Esophagus (tissue), 2 donors: ENCODE data around the gene TNFRSF1A. TPM values are rescaled to one million over a fixed set of nuclear protein-coding genes. Genes with fewer than 3 reads are reported as not detected.

Source experiments
- H3K27ac ChIP-seq, 2 donors: one replicate each; pipeline ENCODE4 v1.5.1; 2013; ENCODE audit warnings: low read depth in 2 of 2, mild to moderate bottlenecking in 2 of 2, inconsistent platforms in 1 of 2, low read length in 1 of 2, moderate library complexity in 1 of 2
- H3K27me3 ChIP-seq, 2 donors: one replicate each; pipeline ENCODE4 v1.6.1; 2013; ENCODE audit warnings: low read length in 2 of 2, control low read depth in 1 of 2, mild to moderate bottlenecking in 1 of 2; ENCODE audit not compliant: insufficient read depth in 2 of 2, control insufficient read depth in 1 of 2
- H3K36me3 ChIP-seq, 2 donors: one replicate each; pipeline ENCODE4 v1.6.1; 2013; ENCODE audit warnings: low read length in 1 of 2; ENCODE audit not compliant: control insufficient read depth in 2 of 2, insufficient read depth in 2 of 2
- H3K4me1 ChIP-seq, 2 donors: one replicate each; pipeline ENCODE4 v1.6.1; 2013; ENCODE audit warnings: low read length in 1 of 2; ENCODE audit not compliant: control insufficient read depth in 2 of 2, insufficient read depth in 2 of 2
- H3K4me3 ChIP-seq, 2 donors: one replicate each; pipeline ENCODE4 v1.5.1; 2013; ENCODE audit warnings: low read length in 2 of 2, mild to moderate bottlenecking in 2 of 2, low read depth in 1 of 2, moderate library complexity in 1 of 2
- H3K9me3 ChIP-seq, 2 donors: one replicate each; pipeline ENCODE4 v1.6.1; 2013; ENCODE audit warnings: mild to moderate bottlenecking in 2 of 2, low read depth in 1 of 2, low read length in 1 of 2, moderate library complexity in 1 of 2; ENCODE audit not compliant: control insufficient read depth in 2 of 2, insufficient read depth in 1 of 2
- WGBS, 2 donors: extraction: QIAGEN DNeasy Blood & Tissue Kit; methylation state at CpG; one replicate each; pipeline ENCODE4 v1.1.7; 2013; 5-methylcytosine and 5-hydroxymethylcytosine counted together
- polyA plus RNA-seq, 2 donors: library from polyadenylated mRNA; stranded (reverse); fragments of 200-250 nt; gene quantifications; one replicate each; pipeline ENCODE4 v1.2.3, GENCODE V29; 2013
- donor health status: healthy with polysubstance abuse.
- donor health status: Bipolar disorder and iron deficiency.

The TNFRSF1A gene
- polyA plus RNA-seq, 2 donors: 41.7 to 71.4 TPM

GRCh38 chr12:6360080-6360571, 18.2 kb upstream of the TNFRSF1A start:
- H3K27ac ChIP-seq: peak overlapping the region in 1 of 2 donors; percentile 57
- peaks cover 0 to 3% of the 10 kb centered on the region in 2 donors for H3K4me1 ChIP-seq
- H3K36me3 ChIP-seq: peaks cover 0 to 14% of the 10 kb centered on the region in 2 donors
- no peaks in the 10 kb centered on the region for H3K9me3 ChIP-seq
- 69 to 83% methylated on average over 7 of the region's 7 CpGs for WGBS, 2 donors
- H3K27me3 ChIP-seq: no peaks in the 10 kb centered on the region
- no peak overlapping the region for H3K4me3 ChIP-seq

GRCh38 chr12:6358881-6359280, 17.0 kb upstream of the TNFRSF1A start:
- Histone ChIP-seq H3K4me3 (no peak overlapping the region), H3K27me3 (no peaks in the 10 kb centered on the region), H3K36me3 (peaks cover 0 to 22% of the 10 kb centered on the region in 2 donors), H3K27ac (no peak overlapping the region), H3K4me1 (peaks cover 0 to 3% of the 10 kb centered on the region in 2 donors), H3K9me3 (no peaks in the 10 kb centered on the region)
- WGBS, 2 donors: 56 to 68% methylated on average over 1 of the region's 1 CpG

GRCh38 chr12:6356374-6356820, 14.5 kb upstream of the TNFRSF1A start:
- Histone ChIP-seq H3K36me3 (peaks cover 0 to 18% of the 10 kb centered on the region in 2 donors), H3K4me3 (no peak overlapping the region), H3K4me1 (peaks cover 0 to 3% of the 10 kb centered on the region in 2 donors), H3K27ac (no peak overlapping the region), H3K27me3 (no peaks in the 10 kb centered on the region), H3K9me3 (no peaks in the 10 kb centered on the region)
- 90 to 91% methylated on average over 5 of the region's 5 CpGs for WGBS, 2 donors

GRCh38 chr12:6355491-6356373, 13.9 kb upstream of the TNFRSF1A start:
- Histone ChIP-seq H3K27ac (no peak overlapping the region), H3K36me3 (peaks cover 0 to 15% of the 10 kb centered on the region in 2 donors), H3K27me3 (no peaks in the 10 kb centered on the region), H3K4me3 (no peak overlapping the region), H3K9me3 (no peaks in the 10 kb centered on the region), H3K4me1 (no peaks in the 10 kb centered on the region)
- WGBS, 2 donors: 73 to 77% methylated on average over 8 of the region's 8 CpGs

- WGBS, 2 donors: 89 to 94% methylated on average over 10 of the region's 10 CpGs
- no peaks in the 10 kb centered on the region for H3K27me3 ChIP-seq
- peaks cover 0 to 10% of the 10 kb centered on the region in 2 donors for H3K36me3 ChIP-seq
- H3K27ac ChIP-seq: no peak overlapping the region
- H3K4me1 ChIP-seq: no peaks in the 10 kb centered on the region
- no peaks in the 10 kb centered on the region for H3K9me3 ChIP-seq
- no peak overlapping the region for H3K4me3 ChIP-seq
These were observed 12.9 kb upstream of the TNFRSF1A start for GRCh38 chr12:6354495-6355393.

GRCh38 chr12:6352193-6353173, 10.6 kb upstream of the TNFRSF1A start:
- H3K27me3 ChIP-seq: no peaks in the 10 kb centered on the region
- H3K4me3 ChIP-seq: no peak overlapping the region
- H3K27ac ChIP-seq: peak overlapping the region in 1 of 2 donors; percentile 58
- peaks cover 3 to 8% of the 10 kb centered on the region in 2 donors for H3K4me1 ChIP-seq
- no peaks in the 10 kb centered on the region for H3K9me3 ChIP-seq
- peaks cover 0 to 25% of the 10 kb centered on the region in 2 donors for H3K36me3 ChIP-seq
- 59 to 61% methylated on average over 9 of the region's 9 CpGs for WGBS, 2 donors

GRCh38 chr12:6351622-6352021, 9.7 kb upstream of the TNFRSF1A start:
- H3K4me1 ChIP-seq: peaks cover 3 to 8% of the 10 kb centered on the region in 2 donors
- H3K27ac ChIP-seq: no peak overlapping the region
- H3K27me3 ChIP-seq: no peaks in the 10 kb centered on the region
- H3K36me3 ChIP-seq: peaks cover 0 to 26% of the 10 kb centered on the region in 2 donors
- no peak overlapping the region for H3K4me3 ChIP-seq
- WGBS, 2 donors: 85 to 86% methylated on average over 5 of the region's 5 CpGs
- no peaks in the 10 kb centered on the region for H3K9me3 ChIP-seq

GRCh38 chr12:6347367-6348338, 5.8 kb upstream of the TNFRSF1A start:
- no peak overlapping the region for H3K4me3 ChIP-seq
- H3K36me3 ChIP-seq: peaks cover 0 to 16% of the 10 kb centered on the region in 2 donors

More at GRCh38 chr12:6347367-6348338, 5.8 kb upstream of the TNFRSF1A start:
- peak overlapping the region; percentile 72 to 86 for H3K27ac ChIP-seq
- no peaks in the 10 kb centered on the region for H3K9me3 ChIP-seq
- peaks cover 3 to 22% of the 10 kb centered on the region in 2 donors for H3K4me1 ChIP-seq
- WGBS, 2 donors: 57 to 59% methylated on average over 19 of the region's 19 CpGs
- no peaks in the 10 kb centered on the region for H3K27me3 ChIP-seq
